ENCODE data around the gene HP.
"Not testable (repeated sequence)": the region's sequence is repeated elsewhere in the genome, so short reads cannot be mapped to it uniquely, and the experiment has no call there.

Gene HP

GRCh38 chr16:72043539-72043938 is 10.8 kb upstream of the HP start:
- DNase-seq: no peak

- no peak for DNase-seq
Observed at GRCh38 chr16:72044296-72044695, 10.0 kb upstream of the HP start.

GRCh38 chr16:72044825-72045359 is 9.4 kb upstream of the HP start:
- DNase-seq: no peak

- no peak for DNase-seq
Observed at GRCh38 chr16:72049110-72049509, 5.2 kb upstream of the HP start.

GRCh38 chr16:72050769-72051464 is 3.4 kb upstream of the HP start:
- DNase-seq: no peak

- DNase-seq: no peak
Observed at GRCh38 chr16:72051818-72052217, 2.5 kb upstream of the HP start.

GRCh38 chr16:72055911-72056310 is 1.6 kb downstream of the HP start:
- DNase-seq: no peak

- DNase-seq: not testable (repeated sequence)
Observed at GRCh38 chr16:72057313-72057712, 3.0 kb downstream of the HP start.

GRCh38 chr16:72059060-72059459 is 4.8 kb downstream of the HP start:
- DNase-seq: not testable (repeated sequence)

GRCh38 chr16:72060405-72060804 is 6.1 kb downstream of the HP start:
- DNase-seq: no peak

GRCh38 chr16:72061564-72061963 is 7.3 kb downstream of the HP start:
- no peak for DNase-seq

GRCh38 chr16:72064361-72064894 is 10.1 kb downstream of the HP start:
- DNase-seq: no peak

- no peak for DNase-seq
Observed at GRCh38 chr16:72066747-72067146, 12.4 kb downstream of the HP start.

- no peak for DNase-seq
Observed at GRCh38 chr16:72068930-72069329, 14.6 kb downstream of the HP start.

- DNase-seq: no peak
Observed at GRCh38 chr16:72072514-72073342, 18.4 kb downstream of the HP start.

- DNase-seq: no peak
Observed at GRCh38 chr16:72073560-72074230, 19.4 kb downstream of the HP start.

- not testable (repeated sequence) for DNase-seq
Observed at GRCh38 chr16:72075067-72075466, 20.8 kb downstream of the HP start.

GRCh38 chr16:72076991-72077706 is 22.8 kb downstream of the HP start:
- DNase-seq: not testable (repeated sequence)

- no peak for DNase-seq
Observed at GRCh38 chr16:72083778-72084404, 29.6 kb downstream of the HP start.

GRCh38 chr16:72084445-72084844 is 30.1 kb downstream of the HP start:
- no peak for DNase-seq

GRCh38 chr16:72085002-72085401 is 30.7 kb downstream of the HP start:
- no peak for DNase-seq

GRCh38 chr16:72091217-72091616 is 36.9 kb downstream of the HP start:
- DNase-seq: no peak
